ENCODE results near the gene LPA. TPM values are rescaled to one million over a fixed set of nuclear protein-coding genes. Genes with fewer than 3 reads are reported as not detected.
A peak's percentile ranks its signal among the peaks of the same experiment; 100 is the strongest.

The LPA gene
- polyA plus RNA-seq, 6 donors from 2014 or later: not detected

GRCh38 chr6:160494576-160494975, 169.5 kb downstream of the LPA start:
- H3K4me3 Mint-ChIP-seq: no peak overlapping the region
- peaks cover under 1 to 2% of the 10 kb centered on the region in 2 donors for H3K36me3 Mint-ChIP-seq
- ATAC-seq (ENCODE audit: low read depth in 2 of 2) (no peak), DNase-seq (no peak)
- peaks cover 9 to 35% (median 24%) of the 10 kb centered on the region in 3 donors for H3K27me3 Mint-ChIP-seq
- no peak overlapping the region for H3K27ac Mint-ChIP-seq
- peaks cover 0 to 5% (median 0%) of the 10 kb centered on the region in 7 donors for H3K9me3 Mint-ChIP-seq
- no peaks in the 10 kb centered on the region for H3K4me1 Mint-ChIP-seq

GRCh38 chr6:160489091-160489490, 175.0 kb downstream of the LPA start:
- no peaks in the 10 kb centered on the region for H3K4me1 Mint-ChIP-seq
- H3K36me3 Mint-ChIP-seq: no peaks in the 10 kb centered on the region
- no peak overlapping the region for H3K4me3 Mint-ChIP-seq
- H3K9me3 Mint-ChIP-seq: peaks cover 0 to 5% (median 0%) of the 10 kb centered on the region in 7 donors
- ATAC-seq (ENCODE audit: low read depth in 2 of 2) (no peak), DNase-seq (no peak)
- peaks cover 4 to 14% (median 9%) of the 10 kb centered on the region in 3 donors for H3K27me3 Mint-ChIP-seq
- H3K27ac Mint-ChIP-seq: no peak overlapping the region

GRCh38 chr6:160487116-160487515, 177.0 kb downstream of the LPA start:
- peak overlapping the region in 1 of 6 donors; percentile 22 for H3K27ac Mint-ChIP-seq
- ATAC-seq (ENCODE audit: low read depth in 2 of 2) (no peak), DNase-seq (no peak)
- no peak overlapping the region for H3K4me3 Mint-ChIP-seq
- no peaks in the 10 kb centered on the region for H3K4me1 Mint-ChIP-seq
- peaks cover 6% of the 10 kb centered on the region in 2 donors for H3K36me3 Mint-ChIP-seq
- peaks cover 0 to 5% (median 0%) of the 10 kb centered on the region in 7 donors for H3K9me3 Mint-ChIP-seq
- H3K27me3 Mint-ChIP-seq: peaks cover 4 to 14% (median 9%) of the 10 kb centered on the region in 3 donors

Other genes with a start within 250 kb of the LPA start
- not detected for gene PLG, start 38.0 kb upstream of the LPA start, polyA plus RNA-seq (ENCODE audit: low read depth in 6 of 6)

Measured in naive B cell (primary cell).